ENCODE measurements around the gene JARID2.

JARID2 gene

GRCh38 chr6:15470746-15471145 is 224.9 kb downstream of the JARID2 start:
- no peak overlapping the region for H3K27ac ChIP-seq (ENCODE audit: low read length)
- H4K20me1 ChIP-seq (ENCODE audit: insufficient read depth, low read length) = no peaks in the 10 kb centered on the region
- TF ChIP-seq EZH2 (optimal IDR thresholded peaks at IDR 0.05; ENCODE audit: low read depth, low read length) (no peak), CTCF (IDR thresholded peaks at IDR 0.05; ENCODE audit: low read length) (no peak), EZH2phosphoT487 (IDR thresholded peaks at IDR 0.05; ENCODE audit: low read length) (no peak)
- H3K9me3 ChIP-seq (replicated peaks; ENCODE audit: insufficient read depth, low read length) = no peaks in the 10 kb centered on the region
- H3K9ac ChIP-seq (ENCODE audit: low read length) = no peak overlapping the region
- peaks cover 8% of the 10 kb centered on the region; the same call in 1 of the 2 replicates for H3K4me1 ChIP-seq (ENCODE audit: low read length)
- H2AFZ ChIP-seq (ENCODE audit: low read length) = no peak overlapping the region
- H3K79me2 ChIP-seq (ENCODE audit: low read length) = peaks cover 17% of the 10 kb centered on the region; the same call in 1 of the 2 replicates
- H3K36me3 ChIP-seq (replicated peaks; ENCODE audit: insufficient read depth, low read length) = no peaks in the 10 kb centered on the region
- H3K27me3 ChIP-seq (replicated peaks; ENCODE audit: insufficient read depth, low read length) = no peaks in the 10 kb centered on the region
- no peaks in the 10 kb centered on the region for H3K9me2 ChIP-seq (replicated peaks; ENCODE audit: insufficient read depth, low read length)
- H3F3A ChIP-seq (ENCODE audit: insufficient read depth, low read length) = 0 out of 2 replicates have a peak, but pooled peaks cover 4% of the 10 kb centered on the region
- no peak overlapping the region for H3K4me2 ChIP-seq (ENCODE audit: low read depth, low read length)
- H3K4me3 ChIP-seq (ENCODE audit: low read length) = no peak overlapping the region
- no peak for DNase-seq

- Histone ChIP-seq H3K9me2 (replicated peaks; ENCODE audit: insufficient read depth, low read length) (no peaks in the 10 kb centered on the region), H3K4me3 (ENCODE audit: low read length) (no peak overlapping the region), H3K9ac (ENCODE audit: low read length) (no peak overlapping the region), H3K27ac (ENCODE audit: low read length) (no peak overlapping the region), H3K79me2 (ENCODE audit: low read length) (peaks cover 14% of the 10 kb centered on the region), H4K20me1 (ENCODE audit: insufficient read depth, low read length) (no peaks in the 10 kb centered on the region), H3K9me3 (replicated peaks; ENCODE audit: insufficient read depth, low read length) (no peaks in the 10 kb centered on the region), H3K36me3 (replicated peaks; ENCODE audit: insufficient read depth, low read length) (no peaks in the 10 kb centered on the region), H2AFZ (ENCODE audit: low read length) (no peak overlapping the region), H3K4me2 (ENCODE audit: low read depth, low read length) (no peak overlapping the region), H3K27me3 (replicated peaks; ENCODE audit: insufficient read depth, low read length) (no peaks in the 10 kb centered on the region), H3K4me1 (ENCODE audit: low read length) (peaks cover 17% of the 10 kb centered on the region; the same call in 1 of the 2 replicates), H3F3A (ENCODE audit: insufficient read depth, low read length) (0 out of 2 replicates have a peak, but pooled peaks cover 5% of the 10 kb centered on the region)
- no peak for TF ChIP-seq CTCF (IDR thresholded peaks at IDR 0.05; ENCODE audit: low read length)
- no peak for TF ChIP-seq EZH2 (optimal IDR thresholded peaks at IDR 0.05; ENCODE audit: low read depth, low read length)
- TF ChIP-seq EZH2phosphoT487 (IDR thresholded peaks at IDR 0.05; ENCODE audit: low read length) = no peak
- DNase-seq = no peak
These were observed 226.8 kb downstream of the JARID2 start for GRCh38 chr6:15472621-15473020.

GRCh38 chr6:15473174-15473573 is 227.3 kb downstream of the JARID2 start:
- Histone ChIP-seq H4K20me1 (ENCODE audit: insufficient read depth, low read length) (no peaks in the 10 kb centered on the region), H3K4me3 (ENCODE audit: low read length) (no peak overlapping the region), H2AFZ (ENCODE audit: low read length) (no peak overlapping the region), H3K9me3 (replicated peaks; ENCODE audit: insufficient read depth, low read length) (no peaks in the 10 kb centered on the region), H3K4me2 (ENCODE audit: low read depth, low read length) (no peak overlapping the region), H3K27ac (ENCODE audit: low read length) (no peak overlapping the region), H3K9ac (ENCODE audit: low read length) (no peak overlapping the region), H3F3A (ENCODE audit: insufficient read depth, low read length) (0 out of 2 replicates have a peak, but pooled peaks cover 5% of the 10 kb centered on the region), H3K79me2 (ENCODE audit: low read length) (peaks cover 20% of the 10 kb centered on the region), H3K27me3 (replicated peaks; ENCODE audit: insufficient read depth, low read length) (no peaks in the 10 kb centered on the region), H3K36me3 (replicated peaks; ENCODE audit: insufficient read depth, low read length) (no peaks in the 10 kb centered on the region), H3K4me1 (ENCODE audit: low read length) (peaks cover 17% of the 10 kb centered on the region; the same call in 1 of the 2 replicates), H3K9me2 (replicated peaks; ENCODE audit: insufficient read depth, low read length) (no peaks in the 10 kb centered on the region)
- TF ChIP-seq CTCF (IDR thresholded peaks at IDR 0.05; ENCODE audit: low read length) (no peak), EZH2 (optimal IDR thresholded peaks at IDR 0.05; ENCODE audit: low read depth, low read length) (no peak), EZH2phosphoT487 (IDR thresholded peaks at IDR 0.05; ENCODE audit: low read length) (no peak)
- DNase-seq = no peak
